A549 (cell line): ENCODE data around the gene TBC1D14.

ENCODE experiments used
- CTCF ChIP-seq: fragments of >200 bp; sonication (Bioruptor Twin); formaldehyde crosslinking; IDR thresholded peaks from 3 replicates; pipeline ENCODE4 v1.5.1; 2016
- EP300 ChIP-seq, 2 experiments: fragments of >200 bp; sonication (Bioruptor Twin); formaldehyde crosslinking; IDR thresholded peaks; 2 replicates in 1 of 2; 3 replicates in 1 of 2; pipeline ENCODE4 v1.6.1; 2016 to 2017

- no peak for TF ChIP-seq CTCF
- no peak for TF ChIP-seq EP300 (IDR thresholded peaks at IDR 0.05)
Observed at GRCh38 chr4:7052313-7052712, 142.7 kb downstream of the TBC1D14 start.
